Effector memory CD8-positive, alpha-beta T cell (primary cell): ENCODE results near the gene KIT.
"Not testable (repeated sequence)": the region's sequence is repeated elsewhere in the genome, so short reads cannot be mapped to it uniquely, and the experiment has no call there.

ENCODE experiments used
- ATAC-seq: fragments of 150-1000 bp; cut with Tn5 transposase; replicated peaks from 2 replicates; pipeline ENCODE4 v1.10.0; 2021; ENCODE audit warnings: mild to moderate bottlenecking, moderate library complexity
- DNase-seq, 3 experiments: peaks; one replicate each; pipeline ENCODE4 v3.0.0; 2021
- H3K27ac Mint-ChIP-seq, 2 donors: one replicate each; pipeline ENCODE4 v1.8.0; 2022; ENCODE audit warnings: mild to moderate bottlenecking in 2 of 2, mixed read lengths in 2 of 2, moderate library complexity in 2 of 2
- H3K27me3 Mint-ChIP-seq, 2 donors: one replicate each; pipeline ENCODE4 v1.8.0; 2022; ENCODE audit warnings: mixed read lengths in 2 of 2
- H3K36me3 Mint-ChIP-seq: one replicate; pipeline ENCODE4 v1.8.0; 2022; ENCODE audit warnings: mild to moderate bottlenecking, moderate library complexity, mixed read lengths; ENCODE audit not compliant: insufficient read depth
- H3K4me1 Mint-ChIP-seq, 2 donors: one replicate each; pipeline ENCODE4 v1.8.0; 2022; ENCODE audit warnings: low read depth in 2 of 2, mixed read lengths in 2 of 2
- H3K4me3 Mint-ChIP-seq, 2 donors: one replicate each; pipeline ENCODE4 v1.8.0; 2022; ENCODE audit warnings: mild to moderate bottlenecking in 2 of 2, mixed read lengths in 2 of 2, moderate library complexity in 2 of 2
- H3K9me3 Mint-ChIP-seq, 2 donors: one replicate each; pipeline ENCODE4 v1.8.0; 2022; ENCODE audit warnings: mixed read lengths in 2 of 2
- total RNA-seq, 9 experiments: gene quantifications; one replicate each; lab custom pipeline; 2026; lab: John Stamatoyannopoulos, UW

The KIT gene
- total RNA-seq = 0 to 13.8 (median 1.8) reads per million in 9 experiments

DNA sequence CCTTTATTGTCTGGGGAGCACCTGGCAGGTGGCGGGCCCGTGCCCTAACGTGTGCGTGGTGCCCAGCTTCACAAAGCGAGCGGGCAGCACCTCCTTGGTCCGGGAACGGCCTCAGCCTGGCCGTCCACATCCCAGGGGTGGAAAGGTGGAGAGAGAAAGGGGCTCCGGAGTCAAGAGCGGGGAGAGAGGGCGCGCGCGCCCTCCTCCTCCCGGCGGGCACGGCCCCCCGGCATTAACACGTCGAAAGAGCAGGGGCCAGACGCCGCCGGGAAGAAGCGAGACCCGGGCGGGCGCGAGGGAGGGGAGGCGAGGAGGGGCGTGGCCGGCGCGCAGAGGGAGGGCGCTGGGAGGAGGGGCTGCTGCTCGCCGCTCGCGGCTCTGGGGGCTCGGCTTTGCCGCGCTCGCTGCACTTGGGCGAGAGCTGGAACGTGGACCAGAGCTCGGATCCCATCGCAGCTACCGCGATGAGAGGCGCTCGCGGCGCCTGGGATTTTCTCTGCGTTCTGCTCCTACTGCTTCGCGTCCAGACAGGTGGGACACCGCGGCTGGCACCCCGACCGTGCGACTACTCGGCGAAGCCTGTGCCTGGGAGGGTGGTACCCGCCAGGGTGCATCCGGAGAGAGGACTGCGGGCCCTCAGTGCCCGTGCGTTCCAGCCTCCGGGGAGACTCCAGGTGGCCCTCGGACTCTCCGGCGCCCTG, at the start of gene KIT:
Gene KIT, plus strand, starts transcription at position 407 of the 701 bp plus-strand sequence. Its CDS starts 58 bp downstream, at position 465.
- Mint-ChIP-seq H3K27me3 (peaks cover 45 to 51% of the 10 kb centered on the region in 2 donors), H3K9me3 (peaks cover 0 to 2% of the 10 kb centered on the region in 2 donors), H3K4me3 (peak within 1 kb of the TSS; percentile 45 to 84), H3K4me1 (peaks cover 3 to 13% of the 10 kb centered on the region in 2 donors), H3K27ac (peak within 1 kb of the TSS in 1 of 2 donors; percentile 74), H3K36me3 (peaks cover 8% of the 10 kb centered on the region)
- ATAC-seq (peak; percentile 69), DNase-seq (peak in 2 of 3 experiments; percentile 18 to 22)

DNA sequence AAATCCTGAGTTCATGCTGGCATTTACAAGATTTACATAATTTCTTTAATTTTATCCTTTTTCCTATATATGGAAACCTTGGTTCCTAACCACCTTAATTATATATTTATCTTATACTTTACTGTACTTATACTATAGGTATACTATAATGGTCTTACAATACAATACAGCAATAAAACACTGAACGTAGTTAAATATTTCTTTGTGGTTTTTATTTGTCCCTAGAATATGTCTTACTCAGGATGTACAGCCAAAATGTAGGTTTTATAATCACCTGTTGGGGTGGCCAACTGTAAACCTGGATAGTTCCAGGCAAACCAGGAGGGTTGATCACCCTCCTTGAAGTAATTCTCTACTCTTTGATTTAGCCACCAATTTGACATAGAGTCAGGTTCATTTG, 48.4 kb upstream of the KIT start:
- Mint-ChIP-seq H3K27me3 (no peaks in the 10 kb centered on the region), H3K36me3 (no peaks in the 10 kb centered on the region), H3K27ac (no peak overlapping the region), H3K9me3 (peaks cover 0 to under 1% of the 10 kb centered on the region in 2 donors), H3K4me1 (no peaks in the 10 kb centered on the region), H3K4me3 (no peak overlapping the region)
- no peak for DNase-seq
- no peak for ATAC-seq

DNA sequence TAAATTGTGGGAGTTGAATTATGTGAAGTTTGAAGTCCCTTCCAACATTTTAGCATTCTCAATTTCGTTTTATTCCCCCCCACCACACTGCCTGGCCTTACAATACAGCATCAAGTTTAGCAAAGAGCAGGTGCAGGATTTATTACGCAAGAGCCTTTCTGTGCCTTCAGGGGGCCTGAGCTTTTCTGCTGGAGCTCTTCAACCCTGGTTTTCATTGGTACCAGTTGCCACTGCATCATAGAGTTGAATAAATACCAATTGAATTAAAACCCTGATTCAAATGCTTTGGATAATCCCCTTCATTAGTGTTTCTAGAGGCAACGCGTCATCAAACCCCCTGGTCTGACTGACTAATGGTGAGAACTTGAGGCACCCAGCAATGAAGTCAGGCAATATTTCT, 43.6 kb upstream of the KIT start:
- Mint-ChIP-seq H3K27me3 (no peaks in the 10 kb centered on the region), H3K36me3 (no peaks in the 10 kb centered on the region), H3K9me3 (peaks cover 0 to 7% of the 10 kb centered on the region in 2 donors), H3K4me1 (no peaks in the 10 kb centered on the region), H3K27ac (no peak overlapping the region), H3K4me3 (no peak overlapping the region)
- ATAC-seq (no peak), DNase-seq (no peak)

DNA sequence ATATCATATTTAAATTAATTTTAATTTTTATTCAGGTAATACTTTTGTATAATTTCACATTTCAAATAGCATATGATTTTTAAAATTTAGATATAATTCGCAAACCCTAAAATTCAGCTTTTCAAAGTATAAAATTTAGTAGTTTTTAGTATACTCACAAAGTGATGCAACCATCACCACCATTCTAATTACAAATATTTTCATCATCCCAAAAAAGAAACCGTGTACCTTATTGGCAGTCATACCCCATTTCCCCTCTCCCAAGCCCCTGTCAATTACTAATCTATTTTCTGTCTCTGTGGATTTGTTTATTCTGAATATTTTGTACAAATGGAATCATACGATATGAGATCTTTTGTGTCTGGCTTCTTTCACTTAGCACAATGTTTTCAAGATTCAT, 37.0 kb upstream of the KIT start:
- Mint-ChIP-seq H3K9me3 (peaks cover 0 to 3% of the 10 kb centered on the region in 2 donors), H3K4me3 (no peak overlapping the region), H3K27me3 (no peaks in the 10 kb centered on the region), H3K36me3 (no peaks in the 10 kb centered on the region), H3K27ac (no peak overlapping the region), H3K4me1 (no peaks in the 10 kb centered on the region)
- DNase-seq (no peak), ATAC-seq (no peak)

DNA sequence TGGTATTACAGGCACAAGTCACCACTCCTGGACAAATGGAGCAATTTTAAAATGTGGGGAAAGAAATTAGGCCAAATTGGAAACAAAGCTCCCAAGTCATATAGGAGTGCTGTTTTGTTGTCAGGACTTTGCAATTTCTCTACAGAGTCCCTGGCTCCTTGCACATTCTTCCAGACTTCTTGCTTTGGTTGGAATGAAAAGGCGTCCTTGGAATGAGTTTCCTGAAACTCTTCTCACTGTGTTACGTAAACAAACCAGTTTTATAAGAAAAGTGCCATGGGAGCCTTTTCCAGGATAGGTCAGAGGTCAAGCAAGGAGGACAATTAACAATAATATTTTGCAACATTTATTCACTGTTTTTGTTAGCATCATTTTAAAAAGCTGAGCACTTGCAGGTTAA, 32.4 kb upstream of the KIT start:
- ATAC-seq (no peak), DNase-seq (no peak)
- Mint-ChIP-seq H3K27me3 (peaks cover 5 to 9% of the 10 kb centered on the region in 2 donors), H3K4me3 (no peak overlapping the region), H3K36me3 (no peaks in the 10 kb centered on the region), H3K27ac (no peak overlapping the region), H3K9me3 (no peaks in the 10 kb centered on the region), H3K4me1 (peaks cover 0 to under 1% of the 10 kb centered on the region in 2 donors)

DNA sequence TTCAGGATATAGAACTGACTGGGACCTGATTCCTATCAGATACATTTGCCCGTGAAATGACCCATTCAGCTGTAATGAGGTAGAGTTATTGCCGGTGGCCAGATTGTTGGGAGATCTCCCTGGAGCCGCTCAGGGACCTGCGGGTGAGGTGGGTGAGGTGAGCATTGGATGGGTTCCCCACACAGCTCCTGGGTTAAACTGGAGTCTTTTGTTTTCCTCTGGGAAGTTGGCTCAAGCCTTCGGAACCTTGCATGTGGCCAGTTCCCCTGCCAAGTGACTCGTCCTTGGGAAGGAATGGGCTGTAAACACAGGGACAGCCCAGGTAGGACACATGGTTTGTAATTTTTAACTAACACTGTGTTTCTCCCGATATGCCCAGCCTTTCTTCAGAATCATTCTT, 31.6 kb upstream of the KIT start:
- no peak overlapping the region for H3K27ac Mint-ChIP-seq
- H3K4me3 Mint-ChIP-seq = no peak overlapping the region
- H3K4me1 Mint-ChIP-seq = peaks cover 0 to 2% of the 10 kb centered on the region in 2 donors
- H3K36me3 Mint-ChIP-seq = no peaks in the 10 kb centered on the region
- DNase-seq (no peak), ATAC-seq (no peak)
- peaks cover 5 to 9% of the 10 kb centered on the region in 2 donors for H3K27me3 Mint-ChIP-seq
- no peaks in the 10 kb centered on the region for H3K9me3 Mint-ChIP-seq

DNA sequence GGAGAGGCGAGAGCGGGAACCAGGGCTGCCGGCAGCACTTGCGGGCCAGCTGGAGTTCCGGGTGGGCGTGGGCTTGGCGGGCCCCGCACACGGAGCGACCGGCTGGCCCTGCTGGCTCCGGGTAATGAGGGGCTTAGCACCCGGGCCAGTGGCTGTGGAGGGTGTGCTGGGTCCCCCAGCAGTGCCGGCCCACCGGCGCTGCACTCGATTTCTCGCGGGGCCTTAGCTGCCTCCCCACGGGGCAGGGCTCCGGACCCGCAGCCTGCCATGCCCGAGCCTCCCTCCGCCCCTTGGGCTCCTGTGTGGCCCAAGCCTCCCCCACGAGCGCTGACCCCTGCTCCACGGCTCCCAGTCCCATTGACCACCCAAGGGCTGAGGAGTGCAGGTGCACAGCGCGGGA, 25.2 kb upstream of the KIT start:
- Mint-ChIP-seq H3K27me3 (peaks cover 5 to 9% of the 10 kb centered on the region in 2 donors), H3K9me3 (no peaks in the 10 kb centered on the region), H3K27ac (no peak overlapping the region), H3K36me3 (no peaks in the 10 kb centered on the region), H3K4me3 (no peak overlapping the region), H3K4me1 (peaks cover 0 to 9% of the 10 kb centered on the region in 2 donors)
- DNase-seq (no peak), ATAC-seq (no peak)

DNA sequence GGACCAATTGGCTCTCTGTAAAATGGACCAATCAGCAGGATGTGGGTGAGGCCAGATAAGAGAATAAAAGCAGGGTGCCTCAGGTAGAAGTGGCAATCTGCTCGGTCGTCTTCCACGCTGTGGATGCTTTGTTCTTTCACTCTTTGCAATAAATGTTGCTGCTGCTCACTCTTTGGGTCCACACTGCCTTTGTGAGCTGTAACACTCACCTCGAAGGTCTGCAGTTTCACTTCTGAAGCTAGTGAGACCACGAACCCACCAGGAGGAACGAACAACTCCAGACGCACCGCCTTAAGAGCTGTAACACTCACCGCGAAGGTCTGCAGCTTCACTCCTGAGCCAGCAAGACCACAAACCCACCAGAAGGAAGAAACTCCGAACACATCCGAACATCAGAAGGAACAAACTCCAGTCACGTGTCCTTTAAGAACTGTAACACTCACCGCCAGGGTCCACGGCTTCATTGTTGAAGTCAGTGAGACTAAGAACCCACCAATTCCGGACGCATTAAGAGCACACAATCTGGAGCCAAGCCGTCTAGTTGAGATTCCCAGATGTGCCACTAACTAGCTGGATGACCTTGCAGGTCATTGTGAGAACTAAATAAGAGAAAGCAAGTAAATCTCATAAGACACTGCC, 24.5 kb upstream of the KIT start:
- Mint-ChIP-seq H3K27ac (peak overlapping the region in 1 of 2 donors; percentile 66), H3K4me3 (peak overlapping the region in 1 of 2 donors; percentile 67)
- not testable (repeated sequence) for ATAC-seq, H3K9me3 Mint-ChIP-seq, H3K27me3 Mint-ChIP-seq, H3K36me3 Mint-ChIP-seq, DNase-seq, H3K4me1 Mint-ChIP-seq

DNA sequence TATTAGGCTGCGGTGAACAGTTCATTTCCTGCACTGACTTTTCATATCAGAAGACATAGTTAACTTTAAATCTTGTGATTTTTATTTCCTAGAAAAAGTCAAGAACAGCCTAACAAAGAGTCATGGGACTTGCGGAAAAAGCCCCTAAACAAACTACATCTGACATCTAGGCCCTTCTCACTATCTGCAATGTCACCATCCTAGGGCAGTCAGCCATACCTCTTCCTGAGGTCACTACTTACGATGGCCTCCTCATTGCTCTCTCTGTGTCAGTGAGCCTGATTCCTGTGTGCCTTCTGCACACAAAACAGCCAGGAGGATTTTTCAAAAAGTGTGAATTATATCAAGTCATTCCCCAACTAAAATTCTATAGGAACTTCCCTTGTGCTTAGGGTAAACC, 22.4 kb upstream of the KIT start:
- H3K27ac Mint-ChIP-seq = no peak overlapping the region
- H3K27me3 Mint-ChIP-seq = no peaks in the 10 kb centered on the region
- no peaks in the 10 kb centered on the region for H3K9me3 Mint-ChIP-seq
- no peak overlapping the region for H3K4me3 Mint-ChIP-seq
- no peak for ATAC-seq
- H3K36me3 Mint-ChIP-seq = no peaks in the 10 kb centered on the region
- H3K4me1 Mint-ChIP-seq = peaks cover 0 to 10% of the 10 kb centered on the region in 2 donors
- no peak for DNase-seq

DNA sequence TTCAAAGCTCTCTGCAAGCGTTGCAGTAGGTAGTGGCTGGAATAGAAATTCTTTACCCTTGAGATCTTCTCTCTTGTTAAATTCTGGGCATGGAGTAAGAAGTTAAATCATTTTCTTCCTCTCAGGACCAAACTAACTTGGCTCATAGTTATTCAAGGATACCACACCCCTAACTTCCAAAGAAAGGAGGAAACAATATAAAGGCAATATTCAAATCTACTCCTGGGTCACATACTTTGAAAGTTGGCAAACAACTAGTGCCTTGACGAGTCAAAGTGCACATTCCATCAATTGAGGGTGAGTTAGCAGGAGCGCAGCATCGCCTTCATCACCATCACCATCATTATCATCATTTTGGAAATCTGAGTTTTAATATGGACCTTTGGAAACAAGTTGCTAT, 20.4 kb upstream of the KIT start:
- DNase-seq = no peak
- Mint-ChIP-seq H3K9me3 (peaks cover 0 to 3% of the 10 kb centered on the region in 2 donors), H3K27me3 (no peaks in the 10 kb centered on the region), H3K4me1 (peaks cover 0 to 9% of the 10 kb centered on the region in 2 donors), H3K4me3 (no peak overlapping the region), H3K36me3 (no peaks in the 10 kb centered on the region), H3K27ac (no peak overlapping the region)
- ATAC-seq = no peak

DNA sequence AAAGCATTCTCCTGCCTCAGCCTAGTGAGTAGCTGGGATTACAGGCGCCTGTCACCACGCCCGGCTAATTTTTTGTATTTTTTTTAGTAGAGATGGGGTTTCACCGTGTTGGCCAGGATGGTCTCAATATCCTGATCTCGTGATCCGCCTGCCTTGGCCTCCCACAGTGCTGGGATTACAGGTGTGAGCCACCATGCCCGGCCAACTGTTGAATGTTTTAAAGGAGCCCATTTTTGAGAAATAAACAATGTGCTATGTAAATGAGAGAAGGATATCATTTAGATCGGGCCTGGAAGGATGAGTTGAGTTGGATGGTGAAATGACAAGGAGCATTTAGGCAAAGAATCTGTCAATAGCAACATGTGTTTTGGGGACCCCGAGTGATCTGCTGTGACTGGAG, 16.7 kb upstream of the KIT start:
- not testable (repeated sequence) for ATAC-seq, H3K4me3 Mint-ChIP-seq, H3K4me1 Mint-ChIP-seq, DNase-seq, H3K27ac Mint-ChIP-seq, H3K9me3 Mint-ChIP-seq, H3K36me3 Mint-ChIP-seq, H3K27me3 Mint-ChIP-seq

DNA sequence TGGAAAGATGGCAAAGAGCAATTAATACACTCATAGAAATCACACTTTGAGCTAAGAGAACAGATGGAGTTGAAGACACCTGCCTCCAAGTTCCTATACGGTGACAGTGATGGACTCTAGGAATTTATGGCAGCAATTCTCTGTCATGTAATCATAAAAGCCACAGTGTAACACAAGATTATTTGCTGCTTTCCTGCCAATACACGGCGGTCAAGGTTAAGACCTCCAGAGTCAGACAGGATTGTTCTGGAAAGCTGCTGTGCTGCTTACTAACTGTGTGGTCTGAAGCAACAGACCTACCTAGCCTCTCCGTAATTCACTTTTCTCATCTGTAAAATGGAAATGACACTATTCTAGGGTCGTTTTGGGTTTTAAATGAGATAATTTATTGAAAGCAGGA, 14.6 kb upstream of the KIT start:
- Mint-ChIP-seq H3K4me1 (peaks cover 0 to 1% of the 10 kb centered on the region in 2 donors), H3K9me3 (peaks cover 0 to 3% of the 10 kb centered on the region in 2 donors), H3K27me3 (no peaks in the 10 kb centered on the region), H3K36me3 (peaks cover 3% of the 10 kb centered on the region), H3K27ac (no peak overlapping the region), H3K4me3 (no peak overlapping the region)
- no peak for ATAC-seq
- no peak for DNase-seq

DNA sequence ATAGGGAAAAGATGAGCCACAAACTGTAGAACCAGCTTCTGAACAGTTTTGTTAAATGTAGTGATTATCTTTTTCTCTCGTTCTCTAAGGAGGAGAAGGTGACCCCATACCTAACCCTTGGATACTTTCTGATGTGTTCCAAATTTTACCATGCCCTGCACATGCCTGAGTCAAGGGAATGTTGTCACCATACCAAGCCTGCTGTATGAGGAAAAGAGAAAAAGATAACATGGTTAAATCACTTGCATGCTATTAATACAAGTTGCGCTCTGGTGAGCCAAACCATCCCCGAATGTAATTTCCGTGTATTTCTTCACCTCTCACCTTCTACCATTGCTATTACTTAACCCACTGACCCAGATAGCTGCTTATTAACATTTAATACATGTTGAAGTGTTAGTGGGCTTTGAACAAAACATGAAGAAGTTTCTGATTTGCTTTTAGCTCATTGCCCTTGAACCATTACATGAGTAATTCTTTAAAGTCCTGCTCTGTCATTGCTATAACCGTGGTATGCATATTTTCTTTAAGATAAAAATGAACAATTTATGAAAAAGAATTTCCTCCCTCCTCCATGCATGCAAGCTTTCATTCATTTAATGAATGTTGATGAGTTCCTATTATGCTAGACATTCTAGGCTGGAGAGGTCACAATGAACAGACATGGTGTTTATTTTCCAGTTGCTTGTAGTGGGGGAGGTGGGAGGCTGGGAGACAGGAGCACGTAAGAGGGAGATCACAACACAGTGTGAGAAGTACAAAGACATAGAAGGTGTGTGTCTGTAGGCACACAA, 13.6 kb upstream of the KIT start:
- Mint-ChIP-seq H3K4me3 (no peak overlapping the region), H3K9me3 (peaks cover 0 to 3% of the 10 kb centered on the region in 2 donors), H3K36me3 (peaks cover 3% of the 10 kb centered on the region), H3K27ac (no peak overlapping the region), H3K4me1 (peaks cover 0 to 1% of the 10 kb centered on the region in 2 donors), H3K27me3 (no peaks in the 10 kb centered on the region)
- no peak for DNase-seq
- no peak for ATAC-seq
